GM19455 (cell line): ENCODE data around the gene ARID1A.

Experiments
- ATAC-seq: cut with Tn5 transposase; IDR thresholded peaks from one replicate; pipeline ENCODE4 v1.9.1; 2021; ENCODE audit not compliant: unreplicated experiment

Gene ARID1A

GRCh38 chr1:26727476-26727875, 31.7 kb downstream of the ARID1A start:
- ATAC-seq, result no peak

GRCh38 chr1:26728645-26729044, 32.8 kb downstream of the ARID1A start:
- no peak for ATAC-seq

- no peak for ATAC-seq
Observed at GRCh38 chr1:26729633-26730032, 33.8 kb downstream of the ARID1A start.

- no peak for ATAC-seq
Observed at GRCh38 chr1:26730695-26731094, 34.9 kb downstream of the ARID1A start.

- ATAC-seq, result no peak
Observed at GRCh38 chr1:26731233-26731902, 35.6 kb downstream of the ARID1A start.

- ATAC-seq, result no peak
Observed at GRCh38 chr1:26733392-26733791, 37.6 kb downstream of the ARID1A start.

- no peak for ATAC-seq
Observed at GRCh38 chr1:26733982-26734381, 38.2 kb downstream of the ARID1A start.

- ATAC-seq, result no peak
Observed at GRCh38 chr1:26734501-26735058, 38.8 kb downstream of the ARID1A start.

- no peak for ATAC-seq
Observed at GRCh38 chr1:26739329-26739914, 43.6 kb downstream of the ARID1A start.

GRCh38 chr1:26740023-26740634, 44.3 kb downstream of the ARID1A start:
- ATAC-seq, result no peak

GRCh38 chr1:26740952-26741351, 45.1 kb downstream of the ARID1A start:
- ATAC-seq, result no peak

GRCh38 chr1:26743426-26744059, 47.7 kb downstream of the ARID1A start:
- peak; percentile 4 for ATAC-seq

GRCh38 chr1:26744075-26744959, 48.5 kb downstream of the ARID1A start:
- peak; percentile 98 for ATAC-seq

- ATAC-seq, result no peak
Observed at GRCh38 chr1:26745191-26745590, 49.4 kb downstream of the ARID1A start.

- ATAC-seq, result no peak
Observed at GRCh38 chr1:26747048-26747447, 51.2 kb downstream of the ARID1A start.

- ATAC-seq, result no peak
Observed at GRCh38 chr1:26748351-26748750, 52.5 kb downstream of the ARID1A start.

- no peak for ATAC-seq
Observed at GRCh38 chr1:26749458-26749857, 53.6 kb downstream of the ARID1A start.

GRCh38 chr1:26750428-26750827, 54.6 kb downstream of the ARID1A start:
- ATAC-seq, result no peak

GRCh38 chr1:26752519-26752918, 56.7 kb downstream of the ARID1A start:
- ATAC-seq, result no peak

GRCh38 chr1:26754086-26754874, 58.5 kb downstream of the ARID1A start:
- no peak for ATAC-seq
